LoVo (cell line): ENCODE results near the gene LILRB5.
"Not testable (repeated sequence)": the region's sequence is repeated elsewhere in the genome, so short reads cannot be mapped to it uniquely, and the experiment has no call there.

Experiments used
- DNase-seq: peaks from one replicate; pipeline ENCODE4 v3.0.0-alpha.2; 2016; ENCODE audit warnings: low spot score

Gene LILRB5

GRCh38 chr19:54242234-54242633 is 14.8 kb downstream of the LILRB5 start:
- DNase-seq: not testable (repeated sequence)

- not testable (repeated sequence) for DNase-seq
Measured at GRCh38 chr19:54240372-54241336, 16.4 kb downstream of the LILRB5 start.

- not testable (repeated sequence) for DNase-seq
Measured at GRCh38 chr19:54239491-54240371, 17.3 kb downstream of the LILRB5 start.

GRCh38 chr19:54233941-54234340 is 23.1 kb downstream of the LILRB5 start:
- no peak for DNase-seq

GRCh38 chr19:54231077-54231931 is 25.8 kb downstream of the LILRB5 start:
- peak; percentile 63 for DNase-seq

- no peak for DNase-seq
Measured at GRCh38 chr19:54230031-54230430, 27.0 kb downstream of the LILRB5 start.

- DNase-seq: no peak
Measured at GRCh38 chr19:54229146-54229545, 27.9 kb downstream of the LILRB5 start.

GRCh38 chr19:54224619-54225018 is 32.5 kb downstream of the LILRB5 start:
- not testable (repeated sequence) for DNase-seq

GRCh38 chr19:54223937-54224281 is 33.2 kb downstream of the LILRB5 start:
- DNase-seq: not testable (repeated sequence)

GRCh38 chr19:54223277-54223936 is 33.7 kb downstream of the LILRB5 start:
- DNase-seq: not testable (repeated sequence)

- DNase-seq: not testable (repeated sequence)
Measured at GRCh38 chr19:54222474-54223276, 34.4 kb downstream of the LILRB5 start, which contains the start of gene LILRB3. TSS of gene LILRB3 (minus strand) at chr19:54223007. CDS start at chr19:54222976, 31 bp downstream.

GRCh38 chr19:54221947-54222346 is 35.1 kb downstream of the LILRB5 start:
- DNase-seq: not testable (repeated sequence)

GRCh38 chr19:54219702-54220101 is 37.4 kb downstream of the LILRB5 start:
- DNase-seq: not testable (repeated sequence)

GRCh38 chr19:54218960-54219661 is 38.0 kb downstream of the LILRB5 start:
- no peak for DNase-seq

- DNase-seq: no peak
Measured at GRCh38 chr19:54218259-54218658, 38.8 kb downstream of the LILRB5 start.

GRCh38 chr19:54217517-54218247 is 39.4 kb downstream of the LILRB5 start:
- not testable (repeated sequence) for DNase-seq

- no peak for DNase-seq
Measured at GRCh38 chr19:54216869-54217268, 40.2 kb downstream of the LILRB5 start.

GRCh38 chr19:54214734-54215133 is 42.3 kb downstream of the LILRB5 start:
- DNase-seq: not testable (repeated sequence)

- not testable (repeated sequence) for DNase-seq
Measured at GRCh38 chr19:54214217-54214616, 42.9 kb downstream of the LILRB5 start.
